SK-N-SH (cell line): ENCODE results near the gene CCDC88B. TPM values are rescaled to one million over a fixed set of nuclear protein-coding genes. Genes with fewer than 3 reads are reported as not detected.

Experiments used
- CTCF ChIA-PET: fragments of 300-600, 350-600 bp; formaldehyde crosslinking; extraction: SDS; loops from one replicate; lab custom pipeline; 2021; lab: Yijun Ruan, JAX
- POLR2A ChIA-PET: fragments of 350-600 bp; sonication (Branson Sonifier 250); formaldehyde crosslinking; extraction: SDS; loops from one replicate; lab custom pipeline; 2020; ENCODE audit warnings: antibody characterized with exemption, inconsistent platforms; lab: Yijun Ruan, JAX
- DNase-seq: peaks from one replicate; pipeline ENCODE4 v3.0.0; 2012
- H2AFZ ChIP-seq: fragments of 200-600 bp; sonication (generic); 2 replicates; pipeline ENCODE4 v1.8.1; 2016; ENCODE audit warnings: antibody characterized with exemption, mild to moderate bottlenecking, low read depth
- H3F3A ChIP-seq: fragments of 200-600 bp; sonication (generic); replicated peaks from 2 replicates; pipeline ENCODE3; 2016; ENCODE audit warnings: antibody characterized with exemption, mild to moderate bottlenecking; ENCODE audit not compliant: insufficient read depth
- H3K27ac ChIP-seq, 2 experiments: fragments of 200-500 bp in 1 of 2; fragments of 200-600 bp in 1 of 2; sonication (Bioruptor generic) in 1 of 2; sonication (generic), shearing (Covaris generic) in 1 of 2; 2 replicates each; pipeline versions ENCODE4 v1.5.1 to v1.6.1; 2014 to 2016; ENCODE audit warnings: low read depth in 2 of 2, inconsistent platforms in 1 of 2, low read length in 1 of 2, mild to moderate bottlenecking in 1 of 2, mixed read lengths in 1 of 2
- H3K27me3 ChIP-seq: fragments of 200-600 bp; sonication (generic), shearing (Covaris generic); 2 replicates; pipeline ENCODE4 v1.6.1; 2016; ENCODE audit warnings: mixed run types; ENCODE audit not compliant: insufficient read depth
- H3K36me3 ChIP-seq, 2 experiments: fragments of 200-500 bp in 1 of 2; fragments of 200-600 bp in 1 of 2; sonication (Bioruptor generic) in 1 of 2; sonication (generic) in 1 of 2; replicated peaks in 1 of 2; 2 replicates each; pipeline versions ENCODE3 to v1.5.1; 2014 to 2016; ENCODE audit warnings: low read length in 1 of 2, mild to moderate bottlenecking in 1 of 2; ENCODE audit not compliant: insufficient read depth in 2 of 2, control insufficient read depth in 1 of 2
- H3K4me1 ChIP-seq, 2 experiments: fragments of 200-500 bp in 1 of 2; fragments of 200-600 bp in 1 of 2; sonication (Bioruptor generic) in 1 of 2; sonication (generic), shearing (Covaris generic) in 1 of 2; 2 replicates each; pipeline versions ENCODE4 v1.5.1 to v1.6.1; 2014 to 2016; ENCODE audit warnings: low read depth in 1 of 2, low read length in 1 of 2, mixed run types in 1 of 2; ENCODE audit not compliant: insufficient read depth in 2 of 2, control insufficient read depth in 1 of 2
- H3K4me2 ChIP-seq: fragments of 200-600 bp; sonication (generic), shearing (Covaris generic); 2 replicates; pipeline ENCODE4 v1.6.1; 2017; ENCODE audit warnings: mixed run types
- H3K4me3 ChIP-seq, 2 experiments: fragments of 200-500 bp in 1 of 2; fragments of 200-600 bp in 1 of 2; sonication (Bioruptor generic) in 1 of 2; sonication (generic), shearing (Covaris generic) in 1 of 2; 2 replicates each; pipeline versions ENCODE4 v1.5.1 to v1.8.1; 2014 to 2016; ENCODE audit warnings: low read depth in 2 of 2, inconsistent platforms in 1 of 2, low read length in 1 of 2, mild to moderate bottlenecking in 1 of 2, mixed read lengths in 1 of 2, moderate library complexity in 1 of 2
- H3K79me2 ChIP-seq: fragments of 200-600 bp; sonication (generic); 2 replicates; pipeline ENCODE4 v1.8.1; 2017; ENCODE audit warnings: mild to moderate bottlenecking; ENCODE audit not compliant: insufficient read depth
- H3K9ac ChIP-seq: fragments of 200-600 bp; sonication (generic); 2 replicates; pipeline ENCODE4 v1.6.1; 2017; ENCODE audit warnings: mixed run types
- H3K9me2 ChIP-seq: fragments of 200-600 bp; sonication (generic); 2 replicates; pipeline ENCODE4 v1.6.1; 2017; ENCODE audit warnings: mixed run types
- H3K9me3 ChIP-seq: fragments of 200-600 bp; sonication (generic); 2 replicates; pipeline ENCODE4 v1.6.1; 2017; ENCODE audit warnings: mixed run types, mild to moderate bottlenecking, moderate library complexity
- H4K20me1 ChIP-seq: fragments of 200-600 bp; sonication (generic); 2 replicates; pipeline ENCODE4 v1.6.1; 2017; ENCODE audit warnings: mild to moderate bottlenecking, mixed run types; ENCODE audit not compliant: insufficient read depth
- CHD2 ChIP-seq: fragments of 150-350 bp; IDR thresholded peaks from 2 replicates; pipeline ENCODE4 v1.6.1; 2018; ENCODE audit warnings: low read length; ENCODE audit not compliant: partially characterized antibody
- CTCF ChIP-seq: fragments of 200-600 bp; sonication (generic); IDR thresholded peaks from 2 replicates; pipeline ENCODE4 v1.6.1; 2017; ENCODE audit warnings: antibody characterized with exemption, mild to moderate bottlenecking, moderate library complexity
- EP300 ChIP-seq, 2 experiments: IDR thresholded peaks; 2 replicates each; pipeline versions ENCODE4 v1.4.0 to v1.6.1; 2012; ENCODE audit warnings: borderline replicate concordance in 1 of 2, low read depth in 1 of 2, low read length in 1 of 2
- EZH2phosphoT487 ChIP-seq: fragments of 200-600 bp; sonication (generic); IDR thresholded peaks from 2 replicates; pipeline ENCODE4 v1.6.1; 2017; ENCODE audit warnings: low read depth, mixed run types, mild to moderate bottlenecking, antibody characterized with exemption, moderate library complexity, borderline replicate concordance
- FOSL2 ChIP-seq: IDR thresholded peaks from 2 replicates; pipeline ENCODE4 v1.4.0; 2012; ENCODE audit warnings: low read depth, mild to moderate bottlenecking, moderate library complexity, borderline replicate concordance
- FOXM1 ChIP-seq: IDR thresholded peaks from 2 replicates; pipeline ENCODE4 v1.4.0; 2012; ENCODE audit warnings: low read depth, mild to moderate bottlenecking
- GATA2 ChIP-seq: sonication (generic); formaldehyde crosslinking; IDR thresholded peaks from 2 replicates; pipeline ENCODE4 v1.5.0; 2020; ENCODE audit warnings: mild to moderate bottlenecking, missing genetic modification reagents
- JUND ChIP-seq: IDR thresholded peaks from 2 replicates; pipeline ENCODE4 v1.4.0; 2012
- MAX ChIP-seq: IDR thresholded peaks from 2 replicates; pipeline ENCODE4 v1.4.0; 2012; ENCODE audit warnings: low read depth
- MXI1 ChIP-seq: IDR thresholded peaks from 2 replicates; pipeline ENCODE4 v1.6.1; 2012; ENCODE audit warnings: mild to moderate bottlenecking, low read depth, low read length, improper control_type of control experiment
- NFIC ChIP-seq: IDR thresholded peaks from 2 replicates; pipeline ENCODE4 v1.4.0; 2012; ENCODE audit warnings: borderline replicate concordance
- NRF1 ChIP-seq: IDR thresholded peaks from 2 replicates; pipeline ENCODE4 v1.6.1; 2012; ENCODE audit warnings: low read depth, mild to moderate bottlenecking, low read length
- RAD21 ChIP-seq: IDR thresholded peaks from 2 replicates; pipeline ENCODE4 v1.6.1; 2012; ENCODE audit warnings: mild to moderate bottlenecking, low read length
- REST ChIP-seq: IDR thresholded peaks from 2 replicates; pipeline ENCODE4 v1.6.1; 2012; ENCODE audit warnings: mild to moderate bottlenecking, low read depth, low read length, moderate library complexity
- RXRA ChIP-seq: IDR thresholded peaks from 2 replicates; pipeline ENCODE4 v1.4.0; 2012; ENCODE audit warnings: low read depth, mild to moderate bottlenecking, borderline replicate concordance
- SIN3A ChIP-seq: IDR thresholded peaks from 2 replicates; pipeline ENCODE4 v1.6.1; 2012; ENCODE audit warnings: low read depth, mild to moderate bottlenecking, low read length, moderate library complexity, borderline replicate concordance
- SMC3 ChIP-seq: IDR thresholded peaks from 2 replicates; pipeline ENCODE4 v1.6.1; 2012; ENCODE audit warnings: low read depth, low read length, improper control_type of control experiment
- TCF12 ChIP-seq: IDR thresholded peaks from 2 replicates; pipeline ENCODE4 v1.4.0; 2012
- USF2 ChIP-seq: fragments of 150-350 bp; IDR thresholded peaks from 2 replicates; pipeline ENCODE4 v1.6.1; 2017; ENCODE audit warnings: antibody characterized with exemption, low read length, low read depth, borderline replicate concordance
- YY1 ChIP-seq: IDR thresholded peaks from 2 replicates; pipeline ENCODE4 v1.4.0; 2012; ENCODE audit warnings: low read depth, mild to moderate bottlenecking
- ZBTB33 ChIP-seq: IDR thresholded peaks from 2 replicates; pipeline ENCODE4 v1.4.0; 2012; ENCODE audit warnings: low read depth, borderline replicate concordance
- WGBS: methylation state at CpG from one replicate; pipeline ENCODE4 v1.1.6; 2017; ENCODE audit warnings: low lambda C conversion rate; 5-methylcytosine and 5-hydroxymethylcytosine counted together
- polyA plus RNA-seq, 3 experiments: library from polyadenylated mRNA; depleted of rRNA; stranded (reverse); fragments of >200 nt; gene quantifications; 2 replicates each; pipeline ENCODE4 v1.2.3, GENCODE V29; 2012

The CCDC88B gene
- polyA plus RNA-seq, 1 of the 3 experiments (the other 2 are of a cell fraction), result 3.4 TPM

- TF ChIP-seq USF2, result no peak
- TF ChIP-seq FOXM1, result no peak
- TF ChIP-seq, all 33 proteins: peak for 0
These were observed 6.4 kb upstream of the CCDC88B start (continued) for GRCh38 chr11:64333556-64333955.

- Histone ChIP-seq H3K79me2 (no peaks in the 10 kb centered on the region), H3K9me3 (no peaks in the 10 kb centered on the region), H3K9me2 (no peaks in the 10 kb centered on the region), H3K9ac (no peak overlapping the region), H3F3A (peaks cover 10% of the 10 kb centered on the region), H3K4me2 (no peak overlapping the region; the same call in 1 of the 2 replicates), H3K27me3 (no peaks in the 10 kb centered on the region), H3K4me1 (peaks cover 4 to 6% of the 10 kb centered on the region in 2 experiments; a peak in 2 of 4 replicates), H3K36me3 (no peaks in the 10 kb centered on the region), H3K4me3 (no peak overlapping the region), H3K27ac (no peak overlapping the region), H4K20me1 (no peaks in the 10 kb centered on the region), H2AFZ (no peak overlapping the region; the same call in 1 of the 2 replicates)
- CTCF ChIA-PET, result interaction anchor here (1.3 kb wide), 1 partner anchor 31 kb away, joined by 6 read pairs; no protein-coding TSS in a partner anchor
- POLR2A ChIA-PET, result interaction anchor here (1.3 kb wide), 1 partner anchor 18 kb away, joined by 4 read pairs; the partner anchor contains the start of gene TRMT112
- 48% methylated on average over 12 of the region's 13 CpGs for WGBS
- peak; percentile 69 for DNase-seq
- TF ChIP-seq REST, result no peak
- no peak for TF ChIP-seq ZBTB33
- no peak for TF ChIP-seq GATA2 (CRISPR knock-in tag)
- TF ChIP-seq NRF1, result no peak
- TF ChIP-seq SMC3, result no peak
- no peak for TF ChIP-seq MXI1
- no peak for TF ChIP-seq RAD21
- TF ChIP-seq MAX, result peak; percentile 51
- no peak for TF ChIP-seq EZH2phosphoT487
- TF ChIP-seq TCF12, result peak; percentile 91
- no peak for TF ChIP-seq YY1
- TF ChIP-seq EP300 (IDR thresholded peaks at IDR 0.05; ENCODE audit: borderline replicate concordance in 1 of 2, low read depth in 1 of 2, low read length in 1 of 2), result peak in 1 of 2 experiments; percentile 31; a peak in 1 of 4 replicates
- no peak for TF ChIP-seq CHD2
- peak; percentile 90 for TF ChIP-seq JUND
- TF ChIP-seq FOSL2, result peak; percentile 91
- TF ChIP-seq NFIC, result no peak
- no peak for TF ChIP-seq CTCF
- 0 out of 2 replicates have a peak, but pooled peaks have one; percentile 45 for TF ChIP-seq SIN3A
- TF ChIP-seq FOXM1, result no peak
- TF ChIP-seq RXRA, result no peak
These were observed 5.0 kb upstream of the CCDC88B start for GRCh38 chr11:64334764-64335735.
